Fibroblast of peridontal ligament (primary cell): ENCODE data around the gene SMAD7.

Experiments used
- DNase-seq: peaks from one replicate; pipeline ENCODE4 v3.0.0-alpha.2; 2010; ENCODE audit errors: extremely low read depth

The SMAD7 gene

DNA sequence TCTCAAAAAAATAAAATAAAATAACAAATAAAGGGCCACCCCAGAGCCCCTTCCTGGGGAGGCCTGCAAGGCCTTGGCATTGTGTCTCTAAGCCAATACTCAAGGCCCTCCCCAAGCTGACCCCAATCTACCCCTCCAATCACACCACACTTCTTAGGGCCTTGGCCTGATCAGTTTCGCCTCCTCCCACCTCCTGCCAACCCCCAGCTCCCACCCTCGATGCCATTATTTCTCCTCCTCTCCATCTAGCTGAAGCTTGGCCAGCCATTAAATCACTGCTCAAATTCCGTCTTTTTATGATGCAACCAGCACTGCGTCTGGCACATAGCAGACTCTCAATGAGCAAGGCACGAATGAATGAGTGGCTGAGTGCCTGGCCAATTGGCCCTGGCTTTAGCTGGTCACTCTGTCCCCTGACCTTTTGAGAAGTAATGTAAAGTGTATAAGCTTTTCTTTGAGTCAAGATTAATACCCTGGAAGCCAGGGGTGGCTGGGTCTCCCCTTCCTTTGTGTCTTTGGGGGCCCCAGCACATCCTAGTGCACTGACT is 55.9 kb downstream of the SMAD7 start:
- DNase-seq, result no peak

DNA sequence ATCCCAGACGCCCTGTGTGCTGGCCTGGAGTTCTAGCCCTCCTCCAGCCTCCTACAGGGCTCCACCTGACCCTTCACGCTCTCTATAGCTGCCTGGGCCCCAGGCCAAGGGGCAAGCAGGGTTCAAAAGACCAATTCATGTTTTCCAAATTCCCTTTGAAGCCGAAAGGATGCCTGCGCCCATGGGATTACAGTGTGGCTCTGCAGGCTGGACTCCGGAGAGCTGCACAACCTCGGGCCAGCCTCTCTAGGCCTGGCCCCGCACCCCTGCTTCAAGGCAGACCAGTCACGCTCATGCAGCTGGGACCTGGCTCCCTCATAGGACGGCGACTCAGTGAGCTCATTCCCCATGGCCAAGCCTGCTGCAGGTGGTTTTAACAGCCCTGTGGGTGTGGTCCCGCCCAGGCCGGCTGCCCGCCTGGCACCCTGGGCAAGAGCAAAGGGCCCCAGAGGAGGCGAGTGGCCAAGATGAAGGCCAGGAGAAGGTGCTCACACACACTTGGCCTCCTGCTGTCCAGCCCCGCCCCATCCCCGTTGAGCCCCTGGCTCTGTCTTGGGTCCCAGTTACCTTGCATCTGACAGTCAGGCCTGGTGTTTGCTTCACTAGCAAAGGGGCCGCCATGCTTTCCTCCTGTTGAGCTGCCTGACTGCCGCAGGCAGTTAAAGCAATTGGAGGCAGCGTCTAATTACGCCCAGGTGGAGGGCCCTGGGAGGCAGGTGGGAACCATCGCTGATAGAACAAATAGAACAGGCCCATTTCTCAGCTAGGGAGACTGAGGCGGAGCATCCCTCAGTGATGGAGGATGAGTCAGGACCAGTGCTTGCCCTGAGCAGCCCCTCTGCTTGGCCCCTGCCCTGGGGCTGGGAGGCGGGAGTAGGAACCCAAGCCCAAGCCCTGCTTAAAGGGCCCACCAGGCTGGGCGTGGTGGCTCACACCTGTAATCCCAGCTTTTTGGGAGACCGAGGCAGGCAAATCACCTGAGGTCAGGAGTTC is 56.9 kb downstream of the SMAD7 start:
- no peak for DNase-seq

DNA sequence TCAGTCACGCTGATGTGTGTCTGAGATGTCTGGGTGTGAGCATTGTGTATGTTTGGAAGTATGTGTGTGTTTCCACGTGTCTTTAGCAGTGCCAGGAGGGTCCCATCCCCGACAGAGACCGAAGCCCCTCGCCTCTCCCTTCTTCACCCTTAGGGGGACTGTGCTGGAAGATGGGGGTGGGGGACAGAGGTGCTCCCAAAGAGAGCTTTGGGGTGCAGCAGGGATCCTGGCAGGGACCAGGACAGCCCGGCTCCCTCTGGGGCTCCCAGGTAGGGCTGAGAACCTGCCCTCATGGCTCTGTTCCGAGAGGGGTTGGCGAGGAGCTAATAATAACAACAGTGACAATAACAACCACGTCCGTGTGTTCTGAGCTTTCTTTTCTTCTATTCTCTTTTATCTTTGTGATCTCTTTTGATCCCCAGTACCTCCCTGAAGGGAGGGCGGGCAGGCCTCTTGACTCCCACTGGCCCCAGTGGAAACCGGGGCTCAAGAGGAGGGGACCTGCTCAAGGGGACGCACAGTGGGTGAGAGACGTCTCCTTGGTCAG is 57.6 kb downstream of the SMAD7 start:
- DNase-seq, result no peak

DNA sequence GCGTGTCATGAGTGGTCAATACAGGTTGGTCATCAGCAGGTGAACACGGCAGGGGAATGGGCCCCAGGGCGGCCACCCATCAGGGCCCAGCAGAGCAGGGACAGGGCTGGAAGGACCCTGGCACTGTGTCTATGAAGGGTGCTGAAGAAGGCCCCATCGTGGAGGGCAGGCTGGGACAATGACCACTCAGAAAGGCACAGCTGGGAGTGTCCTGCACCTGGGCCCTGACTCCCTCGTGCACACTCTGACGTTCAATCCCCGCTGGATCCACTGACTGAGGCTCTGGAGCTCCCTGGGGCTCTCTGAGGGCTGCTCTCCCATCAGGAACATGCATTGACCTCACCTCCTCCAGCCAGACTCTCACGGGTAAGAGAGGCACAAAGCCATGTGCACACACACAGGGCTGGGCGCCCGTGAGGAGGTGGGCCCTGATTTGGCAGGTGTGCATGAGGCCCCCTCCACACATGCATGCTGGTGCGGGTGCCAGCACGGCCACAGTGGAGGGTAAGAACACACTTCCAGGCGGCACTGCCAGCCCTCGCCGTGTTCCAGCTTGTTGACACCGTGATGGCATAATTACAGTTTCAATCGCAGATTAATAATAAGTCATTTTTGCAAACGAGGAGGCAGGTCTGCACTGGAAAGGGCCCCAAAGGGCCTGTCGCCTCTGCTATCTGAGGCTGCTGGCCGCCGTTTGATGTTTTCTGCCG is 58.5 kb downstream of the SMAD7 start:
- no peak for DNase-seq

DNA sequence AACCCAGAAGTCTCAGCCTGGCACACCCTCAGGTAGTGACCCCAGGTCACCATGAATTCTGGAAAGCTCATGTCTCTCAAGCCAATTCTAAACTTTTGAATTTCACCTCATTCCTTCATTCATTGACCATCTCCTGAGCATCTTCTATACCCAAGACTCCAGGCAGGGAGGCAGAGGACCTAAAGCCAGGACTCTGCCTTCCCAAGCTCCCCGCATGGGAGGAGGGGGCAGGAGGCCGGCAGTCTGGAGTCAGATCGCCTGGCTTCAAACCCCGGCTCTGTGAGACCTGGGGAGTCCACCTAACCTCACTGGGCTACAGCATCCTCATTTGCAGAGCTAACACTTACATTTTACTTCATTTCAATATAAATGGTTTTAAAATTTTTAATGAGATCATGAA is 59.0 kb downstream of the SMAD7 start:
- DNase-seq, result no peak

DNA sequence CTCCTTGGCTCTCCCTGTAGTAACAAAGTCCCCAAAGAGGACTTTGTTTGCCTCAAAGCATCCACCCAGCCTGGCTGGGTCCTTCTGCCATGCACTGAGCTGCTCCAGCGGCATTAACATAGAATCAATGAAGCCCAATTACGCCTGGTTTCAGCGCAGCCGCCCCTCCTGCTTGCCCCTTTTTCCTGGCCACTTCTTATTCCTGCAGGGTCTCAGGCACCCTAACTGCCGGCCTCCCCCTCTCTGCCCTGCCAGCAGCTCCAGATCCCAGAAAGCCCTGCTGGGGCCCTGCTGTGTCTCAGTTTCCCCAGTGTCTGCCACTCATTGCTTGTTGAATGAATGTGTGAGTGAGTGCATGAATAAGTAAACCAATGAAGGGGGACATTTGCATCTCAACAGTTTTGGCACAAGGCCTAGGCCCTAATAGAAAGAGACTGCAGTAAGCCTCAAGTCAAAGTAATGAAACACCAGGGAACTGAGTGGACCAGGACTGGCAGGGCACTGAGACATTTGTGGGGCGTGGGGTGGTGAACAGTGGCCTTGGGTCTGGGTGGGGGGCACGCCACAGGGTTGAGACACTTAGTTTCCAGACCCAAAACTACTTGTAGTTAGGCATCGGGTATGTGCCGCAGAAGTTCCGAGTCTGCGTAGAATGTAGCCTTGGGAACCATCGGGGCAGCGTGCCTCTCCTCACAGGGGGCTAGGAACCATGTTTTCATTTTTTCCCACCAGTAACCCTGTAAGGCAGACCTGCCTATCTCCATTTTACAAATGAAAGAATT is 60.6 kb downstream of the SMAD7 start:
- no peak for DNase-seq

DNA sequence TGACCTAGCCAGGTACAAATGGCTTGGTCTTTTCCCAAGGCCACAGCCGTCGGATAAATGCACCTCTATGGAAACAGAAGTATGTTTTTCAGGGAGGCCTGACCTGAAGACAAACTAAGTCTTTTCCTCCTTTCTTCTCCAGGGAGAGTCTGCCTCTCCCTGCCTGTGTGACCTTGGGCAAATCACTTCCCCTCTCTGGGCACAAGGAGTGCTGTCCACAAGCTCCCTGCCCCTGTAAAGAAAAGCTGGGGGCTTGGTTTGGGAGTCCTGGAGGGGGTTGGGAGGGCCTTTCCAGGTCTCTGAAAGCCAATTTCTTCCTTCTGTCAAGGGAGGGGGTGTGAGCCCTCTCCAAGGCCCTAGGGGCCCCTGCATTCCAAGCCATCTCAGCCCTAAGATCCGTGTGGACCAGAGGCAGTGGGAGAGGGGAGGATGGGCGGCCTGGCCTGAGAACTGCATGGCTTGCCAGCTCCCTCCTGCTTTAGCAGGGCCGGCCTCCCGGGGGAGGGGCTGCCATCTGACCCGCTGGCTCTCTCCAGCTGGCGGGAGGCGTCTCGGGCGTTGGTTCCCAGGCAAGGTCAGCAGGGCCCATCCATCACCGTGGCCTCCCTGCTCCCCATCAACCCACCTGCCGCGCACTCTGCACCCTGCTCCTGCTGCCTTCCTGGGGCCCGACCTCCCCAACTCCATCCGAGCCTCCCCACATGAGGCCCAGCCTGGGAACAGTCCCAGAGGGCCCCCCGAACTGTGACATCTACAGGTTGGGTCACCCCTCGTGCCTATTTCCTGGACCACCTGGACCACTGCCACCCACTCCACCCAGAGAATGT is 61.4 kb downstream of the SMAD7 start:
- no peak for DNase-seq

DNA sequence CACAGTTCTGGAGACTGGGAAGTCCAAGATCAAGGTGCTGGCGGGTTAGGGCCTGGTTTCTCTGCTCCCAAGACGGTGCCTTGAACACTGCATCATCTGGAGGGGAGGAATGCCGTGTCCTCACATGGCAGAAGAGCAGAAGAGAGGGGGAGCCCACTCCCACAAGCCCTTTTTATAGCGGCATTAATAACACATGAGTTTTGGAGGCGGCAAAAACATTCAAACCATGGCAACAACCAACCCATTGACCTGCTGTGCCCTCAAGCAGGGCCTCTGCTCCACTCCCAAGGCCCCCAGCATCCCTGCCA is 62.0 kb downstream of the SMAD7 start:
- DNase-seq, result no peak

DNA sequence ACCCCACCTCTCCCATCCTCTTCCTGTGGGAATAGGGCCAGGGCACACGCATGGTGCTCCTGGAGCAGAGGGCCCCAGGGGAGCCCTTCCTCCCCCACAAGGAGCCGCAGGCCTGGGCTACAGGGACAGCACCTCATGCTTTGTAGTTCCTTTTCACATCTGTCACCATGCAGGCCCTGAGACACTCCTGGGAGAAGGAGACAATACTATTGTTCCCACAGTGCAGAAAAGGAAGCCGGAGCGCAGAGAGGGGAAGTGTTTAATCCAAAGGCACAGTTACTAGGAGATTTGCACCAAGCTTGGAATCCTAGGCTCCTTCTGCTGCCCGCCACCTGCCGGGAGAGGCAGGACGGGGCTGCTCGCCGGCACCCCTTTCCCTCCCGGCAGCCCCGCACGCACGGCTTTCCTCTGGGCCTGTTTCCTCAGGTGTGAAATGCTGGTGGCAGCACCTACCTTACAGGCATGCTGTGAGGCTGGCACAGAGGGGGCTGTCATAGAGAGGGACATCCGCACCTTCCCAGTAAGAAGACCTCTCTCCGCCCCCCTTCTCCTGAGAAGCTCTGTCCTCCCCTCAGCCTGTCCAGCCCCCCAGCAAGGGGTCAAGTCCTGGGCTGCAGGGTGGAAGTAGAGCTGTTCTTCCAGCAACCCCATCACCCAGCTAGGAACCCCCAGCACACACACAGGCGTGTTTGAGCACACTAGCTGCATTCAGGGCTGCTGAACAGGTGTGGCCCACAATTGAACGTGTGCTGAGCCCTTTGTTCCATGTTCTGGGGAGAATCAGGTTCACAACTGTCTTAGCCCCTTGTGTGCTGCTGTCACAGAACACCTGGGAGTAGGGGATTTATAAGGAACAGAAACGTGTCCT is 62.6 kb downstream of the SMAD7 start:
- no peak for DNase-seq

DNA sequence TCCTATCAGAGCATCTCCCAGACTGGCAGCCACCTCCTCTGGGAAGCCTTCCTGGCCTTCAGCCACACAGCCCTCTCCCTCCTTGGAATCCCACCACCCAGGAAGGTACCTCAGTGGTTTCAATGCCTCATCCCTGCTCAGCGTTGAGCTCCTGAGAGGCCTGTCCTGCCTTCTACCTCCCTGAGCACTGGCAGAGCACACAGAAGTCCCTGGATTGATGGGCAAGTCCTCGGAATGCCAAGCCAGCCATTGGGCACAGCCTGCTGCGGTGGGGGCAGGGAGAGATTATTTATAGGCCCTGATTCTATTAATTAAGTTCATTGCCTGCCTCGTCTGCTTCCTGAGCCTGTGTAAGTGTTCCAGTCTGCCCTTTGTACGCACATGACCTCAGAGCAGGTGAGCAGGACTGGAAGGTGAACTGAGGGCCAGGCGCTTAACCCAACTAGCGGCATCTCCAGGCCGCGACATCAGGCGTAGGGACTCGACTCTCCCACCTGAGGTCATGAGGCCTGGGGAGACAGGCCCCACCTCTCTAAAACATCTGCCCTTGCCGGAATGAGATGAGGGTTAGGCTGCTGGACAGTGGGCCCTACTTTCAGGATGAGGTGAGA is 63.4 kb downstream of the SMAD7 start:
- no peak for DNase-seq

DNA sequence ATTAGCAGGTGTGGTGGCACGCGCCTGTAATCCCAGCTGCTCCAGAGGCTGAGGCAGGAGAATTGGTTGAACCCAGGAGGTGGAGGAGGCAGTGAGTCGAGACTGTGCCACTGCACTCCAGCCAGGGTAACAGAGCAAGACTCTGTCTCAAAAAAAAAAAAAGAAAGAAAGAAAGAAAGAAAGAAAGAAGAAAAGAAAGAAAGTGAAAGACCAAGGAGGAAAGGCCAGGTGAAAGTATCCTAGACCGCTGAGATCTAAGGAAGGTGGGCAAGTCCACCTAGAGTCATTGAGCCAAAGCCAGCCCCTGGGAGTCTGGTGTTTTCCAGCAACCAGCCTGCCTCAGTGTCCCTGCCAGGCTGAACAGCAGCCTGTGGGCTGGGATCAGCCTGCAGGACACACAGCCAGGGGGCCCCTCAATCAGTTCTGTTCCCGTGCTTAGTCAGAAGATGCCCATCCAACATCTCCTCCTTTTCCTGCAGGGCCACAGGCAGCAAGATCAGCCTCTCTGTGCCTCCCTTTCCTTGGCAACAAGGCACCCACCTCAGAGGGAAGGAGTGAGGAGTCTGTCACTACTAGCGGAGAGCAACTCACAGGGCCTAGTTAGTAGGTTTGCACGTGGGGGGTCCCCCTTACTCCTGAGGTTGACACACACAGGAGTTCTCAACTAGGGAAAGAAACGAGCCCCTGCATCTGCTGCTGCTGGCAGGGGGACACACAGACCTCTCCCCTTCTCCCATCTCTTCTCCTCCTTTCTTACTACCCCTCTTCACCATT is 64.1 kb downstream of the SMAD7 start:
- DNase-seq, result no peak

DNA sequence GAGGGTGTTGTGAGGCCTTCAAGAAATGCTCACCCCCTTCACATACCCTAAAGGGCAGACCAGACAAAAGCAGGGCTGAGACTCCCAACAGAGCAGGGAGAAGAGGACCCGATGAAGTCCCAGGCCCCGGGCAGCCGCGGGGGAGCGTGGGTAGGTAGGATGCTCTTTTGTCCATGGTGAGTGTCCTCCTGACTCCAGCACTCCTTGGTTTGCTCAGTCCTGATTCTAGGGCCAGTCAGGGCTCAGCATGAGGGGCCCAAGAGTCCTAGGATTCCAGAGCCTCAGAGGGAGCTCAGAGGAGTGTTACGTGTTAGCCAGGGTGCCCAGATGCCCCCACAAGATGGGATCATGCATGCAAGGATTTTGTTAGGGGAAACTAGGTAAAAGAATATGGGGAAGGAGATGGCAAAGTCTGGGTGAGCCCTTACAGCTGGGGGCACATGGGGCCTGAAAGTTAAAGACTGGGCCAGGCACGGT is 64.8 kb downstream of the SMAD7 start:
- no peak for DNase-seq

DNA sequence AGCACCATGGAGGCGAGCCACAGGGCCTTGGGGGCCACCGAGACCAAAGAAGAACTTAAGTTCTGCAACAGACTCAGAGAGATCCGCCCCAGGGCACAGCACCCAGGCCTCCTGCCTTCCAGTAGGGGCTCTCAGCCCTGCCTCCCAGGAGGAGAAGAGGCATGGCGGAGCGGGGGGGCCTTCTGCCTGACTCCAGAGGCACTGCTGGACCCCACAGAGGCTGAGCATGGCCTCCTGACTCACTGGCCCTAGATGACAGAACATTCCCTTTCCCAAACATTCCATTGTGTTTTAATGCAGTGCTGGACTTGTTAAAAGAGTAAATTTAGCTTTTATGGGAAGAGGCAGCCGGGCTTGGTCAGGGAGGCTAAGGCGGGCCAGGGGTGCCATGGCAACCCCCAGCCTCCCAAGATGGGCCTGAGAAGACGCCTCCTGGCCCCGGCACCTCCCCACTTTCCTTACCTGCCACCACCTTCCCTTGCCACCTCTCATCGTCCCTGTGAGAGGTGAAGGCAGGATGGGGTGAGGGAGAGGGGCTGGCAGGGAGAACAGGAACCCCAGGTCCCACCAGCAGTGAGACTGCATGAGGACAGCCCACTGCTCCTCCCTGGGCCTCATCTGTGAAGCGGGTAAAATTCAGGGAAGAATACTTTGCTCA is 65.4 kb downstream of the SMAD7 start:
- no peak for DNase-seq

DNA sequence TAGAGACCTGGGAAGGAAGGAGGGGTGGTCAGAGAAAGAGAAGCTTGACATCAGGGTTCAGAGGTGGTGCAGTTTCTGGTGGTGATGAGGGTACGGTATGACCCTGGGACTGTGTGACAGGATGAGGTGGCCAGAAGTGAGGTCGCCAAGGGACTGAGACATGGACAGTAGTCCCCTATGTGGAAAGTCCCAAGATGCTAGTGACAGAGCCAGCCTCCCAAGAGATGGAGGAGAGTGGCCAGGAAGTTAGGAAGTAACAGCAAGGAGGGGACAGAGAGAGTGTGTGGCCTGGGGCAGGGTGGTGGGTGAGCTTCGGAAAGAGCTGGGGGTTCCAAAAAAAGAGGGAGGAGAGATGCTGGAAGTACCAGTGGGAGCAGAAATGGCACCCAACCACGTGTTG is 66.0 kb downstream of the SMAD7 start:
- no peak for DNase-seq

DNA sequence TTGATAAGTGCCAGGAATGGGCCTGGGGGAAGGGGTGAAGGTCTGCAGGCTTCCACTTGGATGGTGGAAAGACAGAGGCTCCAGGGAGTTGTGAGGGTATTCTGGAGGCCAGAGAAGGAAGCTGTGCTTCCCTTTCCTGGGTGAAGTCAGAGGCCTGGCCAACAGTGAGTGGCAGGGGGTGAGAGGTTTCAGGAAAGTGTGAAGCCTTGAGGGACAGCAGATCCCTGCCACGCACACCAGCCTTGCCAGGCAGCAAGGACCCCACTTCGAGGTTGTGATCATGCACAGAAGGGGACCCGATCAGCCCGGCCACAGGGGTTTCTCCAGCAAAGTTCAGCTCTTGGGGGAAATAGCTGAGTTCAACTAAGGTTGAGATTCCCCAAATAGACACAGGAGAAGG is 66.5 kb downstream of the SMAD7 start:
- DNase-seq, result no peak

DNA sequence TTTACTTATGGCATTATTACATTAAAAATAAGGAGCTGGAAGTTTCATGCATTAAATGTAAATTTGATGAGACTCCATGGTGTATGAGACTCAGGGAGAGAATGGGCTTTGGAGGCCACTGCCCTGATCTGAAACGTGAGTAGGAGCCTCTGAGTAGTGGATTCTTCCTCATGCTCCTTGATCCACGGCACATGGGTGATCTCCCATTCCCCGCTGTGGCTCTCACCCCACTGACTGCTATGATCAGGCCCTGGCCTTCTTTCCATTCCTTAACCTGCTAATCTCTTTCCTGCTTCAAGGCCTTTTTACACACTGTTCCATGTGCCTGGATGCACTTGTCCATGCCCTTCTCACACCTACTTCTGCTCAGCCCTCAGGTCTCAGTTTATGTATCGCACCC is 68.4 kb downstream of the SMAD7 start:
- DNase-seq, result no peak

DNA sequence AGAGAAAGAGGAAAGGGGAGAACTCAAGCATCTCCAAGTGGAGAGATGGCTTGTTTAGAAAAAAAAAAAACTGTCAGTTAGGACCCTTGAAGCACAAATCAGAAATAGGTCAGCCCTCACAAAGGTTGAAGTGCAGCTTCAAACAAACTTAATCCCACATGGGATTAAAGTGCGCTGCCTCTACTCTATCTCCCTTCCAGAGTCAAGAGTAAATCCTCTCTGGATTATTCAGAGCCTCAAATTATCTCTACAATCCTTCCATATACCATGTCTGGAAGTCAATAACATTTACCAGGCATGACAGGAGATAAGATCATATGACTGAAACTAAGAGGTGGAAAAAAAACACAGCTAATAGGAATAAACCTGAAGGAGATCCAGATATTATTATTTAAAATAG is 69.8 kb downstream of the SMAD7 start:
- DNase-seq, result no peak

DNA sequence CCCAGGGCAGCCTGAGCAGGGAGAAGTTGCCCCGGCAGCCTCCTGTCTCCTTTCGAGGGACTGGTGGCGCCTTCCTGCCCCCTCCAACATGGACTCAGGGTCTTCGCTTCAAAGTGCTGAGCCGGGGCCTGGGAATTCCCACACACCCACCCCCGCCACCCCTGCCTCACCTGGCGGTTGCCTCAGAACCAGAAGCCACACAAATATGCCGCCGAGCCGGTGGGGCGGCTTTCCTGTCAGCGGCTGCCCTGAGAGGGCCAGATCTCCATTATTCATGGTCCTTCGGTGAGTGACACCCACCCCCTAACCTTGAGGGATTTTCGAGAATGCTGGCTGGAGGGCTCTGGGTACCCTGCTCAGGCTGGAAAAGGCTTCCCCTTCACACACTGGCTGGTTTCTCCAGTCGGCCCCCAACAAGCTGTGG is 71.7 kb downstream of the SMAD7 start:
- DNase-seq, result no peak
